ENCODE results near the gene SYNDIG1. TPM values are rescaled to one million over a fixed set of nuclear protein-coding genes. Genes with fewer than 3 reads are reported as not detected.
"Not testable (repeated sequence)": the region's sequence is repeated elsewhere in the genome, so short reads cannot be mapped to it uniquely, and the experiment has no call there.

Gene SYNDIG1
- total and polyA plus RNA-seq, 2 experiments from 2014 or later: 1.7 to 2.4 TPM

DNA sequence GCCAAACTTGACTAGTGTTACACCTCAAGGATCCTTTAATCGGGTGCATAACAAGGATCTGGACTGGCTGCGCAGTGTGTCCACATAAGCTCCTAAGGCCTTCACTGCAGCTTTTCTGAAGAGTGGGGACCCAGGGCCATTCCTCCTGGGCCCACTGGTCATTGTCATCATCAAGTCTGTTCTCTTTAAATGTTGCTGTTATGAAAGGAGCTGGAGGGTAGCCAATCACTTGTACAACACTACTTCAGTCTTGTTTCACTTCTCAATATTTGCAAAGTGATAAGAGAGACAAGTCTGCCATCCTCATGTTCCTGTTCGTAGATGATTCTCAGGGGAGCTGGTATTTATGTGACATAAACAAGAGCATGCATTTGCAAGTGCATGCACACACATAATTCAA, 149.8 kb downstream of the SYNDIG1 start:
- DNase-seq (ENCODE audit: low read depth in 1 of 2, low spot score in 1 of 2): no peak
- H3K4me1 ChIP-seq (ENCODE audit: low read depth): no peaks in the 10 kb centered on the region
- H3K4me3 ChIP-seq: no peak overlapping the region
- TF ChIP-seq, protein P1, sequence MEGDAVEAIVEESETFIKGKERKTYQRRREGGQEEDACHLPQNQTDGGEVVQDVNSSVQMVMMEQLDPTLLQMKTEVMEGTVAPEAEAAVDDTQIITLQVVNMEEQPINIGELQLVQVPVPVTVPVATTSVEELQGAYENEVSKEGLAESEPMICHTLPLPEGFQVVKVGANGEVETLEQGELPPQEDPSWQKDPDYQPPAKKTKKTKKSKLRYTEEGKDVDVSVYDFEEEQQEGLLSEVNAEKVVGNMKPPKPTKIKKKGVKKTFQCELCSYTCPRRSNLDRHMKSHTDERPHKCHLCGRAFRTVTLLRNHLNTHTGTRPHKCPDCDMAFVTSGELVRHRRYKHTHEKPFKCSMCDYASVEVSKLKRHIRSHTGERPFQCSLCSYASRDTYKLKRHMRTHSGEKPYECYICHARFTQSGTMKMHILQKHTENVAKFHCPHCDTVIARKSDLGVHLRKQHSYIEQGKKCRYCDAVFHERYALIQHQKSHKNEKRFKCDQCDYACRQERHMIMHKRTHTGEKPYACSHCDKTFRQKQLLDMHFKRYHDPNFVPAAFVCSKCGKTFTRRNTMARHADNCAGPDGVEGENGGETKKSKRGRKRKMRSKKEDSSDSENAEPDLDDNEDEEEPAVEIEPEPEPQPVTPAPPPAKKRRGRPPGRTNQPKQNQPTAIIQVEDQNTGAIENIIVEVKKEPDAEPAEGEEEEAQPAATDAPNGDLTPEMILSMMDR (IDR thresholded peaks at IDR 0.05; ENCODE audit: low read depth, low read length): no peak
- H3K27me3 ChIP-seq: peaks cover 8% of the 10 kb centered on the region
- no peaks in the 10 kb centered on the region for H3K36me3 ChIP-seq
- H3K27ac ChIP-seq: no peak overlapping the region
- H3K9me3 ChIP-seq (ENCODE audit: low read depth): no peaks in the 10 kb centered on the region

DNA sequence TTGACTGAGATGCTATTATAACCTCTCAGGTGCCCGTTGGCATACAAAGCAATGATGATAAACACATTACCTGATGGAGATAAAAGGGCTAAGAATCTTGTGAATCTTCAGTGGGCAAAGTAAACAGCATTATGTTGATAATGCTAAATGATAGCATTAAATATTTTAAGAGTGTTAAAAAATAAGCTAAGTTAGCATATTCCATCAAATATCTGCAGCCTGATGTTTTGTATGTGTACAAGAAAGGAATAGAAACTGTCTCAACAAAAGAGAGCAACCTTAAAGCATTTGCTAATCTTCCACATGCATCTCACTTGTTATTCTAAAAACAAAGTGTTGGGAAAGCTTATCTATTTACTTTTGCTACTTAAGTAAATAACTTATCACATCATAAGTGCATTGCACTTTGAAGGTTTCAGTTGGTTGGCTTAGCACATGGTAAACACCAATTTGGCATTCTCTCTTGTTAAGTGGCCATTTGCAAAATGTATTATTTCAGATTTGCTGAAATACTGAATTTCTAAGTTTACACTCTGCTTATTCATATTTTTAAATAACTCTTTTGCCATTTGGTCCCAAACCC, 151.6 kb downstream of the SYNDIG1 start:
- Histone ChIP-seq H3K4me3 (no peak overlapping the region), H3K27me3 (peaks cover 8% of the 10 kb centered on the region), H3K36me3 (no peaks in the 10 kb centered on the region), H3K9me3 (ENCODE audit: low read depth) (no peaks in the 10 kb centered on the region), H3K4me1 (ENCODE audit: low read depth) (no peaks in the 10 kb centered on the region), H3K27ac (no peak overlapping the region)
- TF ChIP-seq, protein P1 (IDR thresholded peaks at IDR 0.05; ENCODE audit: low read depth, low read length): no peak
- DNase-seq (ENCODE audit: low read depth in 1 of 2, low spot score in 1 of 2): no peak

DNA sequence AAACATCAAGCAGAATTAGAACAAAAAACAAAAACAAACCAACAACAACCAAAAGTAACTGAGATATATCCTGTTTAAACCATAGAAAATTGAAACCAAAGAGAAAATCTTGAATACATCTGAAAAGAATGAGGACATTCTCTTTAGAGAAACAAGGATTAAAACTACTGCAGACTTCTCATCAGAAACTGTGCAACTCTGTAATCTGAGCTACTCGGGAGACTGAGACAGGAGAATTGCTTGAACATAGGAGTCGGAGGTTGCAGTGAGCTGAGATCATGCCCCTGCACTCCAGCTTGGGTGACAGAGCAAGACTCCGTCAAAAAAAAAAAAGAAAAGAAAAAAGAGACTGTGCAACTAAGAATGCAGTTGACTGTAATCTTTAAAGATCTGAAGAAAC, 153.4 kb downstream of the SYNDIG1 start:
- Histone ChIP-seq H3K4me1 (ENCODE audit: low read depth) (no peaks in the 10 kb centered on the region), H3K4me3 (no peak overlapping the region), H3K27ac (no peak overlapping the region), H3K27me3 (no peaks in the 10 kb centered on the region), H3K9me3 (ENCODE audit: low read depth) (no peaks in the 10 kb centered on the region), H3K36me3 (no peaks in the 10 kb centered on the region)
- TF ChIP-seq, protein P1 (IDR thresholded peaks at IDR 0.05; ENCODE audit: low read depth, low read length): no peak
- DNase-seq (ENCODE audit: low read depth in 1 of 2, low spot score in 1 of 2): no peak

DNA sequence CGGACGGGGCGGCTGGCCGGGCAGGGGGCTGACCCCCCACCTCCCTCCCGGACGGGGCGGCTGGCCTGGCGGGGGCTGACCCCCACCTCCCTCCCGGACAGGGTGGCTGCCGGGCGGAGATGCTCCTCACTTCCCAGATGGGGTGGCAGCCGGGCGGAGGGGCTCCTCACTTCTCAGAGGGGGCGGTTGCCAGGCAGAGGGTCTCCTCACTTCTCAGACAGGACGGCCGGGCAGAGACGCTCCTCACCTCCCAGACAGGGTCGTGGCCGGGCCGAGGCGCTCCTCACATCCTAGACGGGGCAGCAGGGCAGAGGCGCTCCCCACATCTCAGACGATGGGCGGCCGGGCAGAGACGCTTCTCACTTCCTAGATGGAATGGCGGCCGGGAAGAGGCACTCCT, 156.7 kb downstream of the SYNDIG1 start:
- not testable (repeated sequence) for H3K36me3 ChIP-seq; H3K4me3 ChIP-seq; H3K27ac ChIP-seq; H3K9me3 ChIP-seq (ENCODE audit: low read depth); DNase-seq (ENCODE audit: low read depth in 1 of 2, low spot score in 1 of 2); H3K4me1 ChIP-seq (ENCODE audit: low read depth); H3K27me3 ChIP-seq

DNA sequence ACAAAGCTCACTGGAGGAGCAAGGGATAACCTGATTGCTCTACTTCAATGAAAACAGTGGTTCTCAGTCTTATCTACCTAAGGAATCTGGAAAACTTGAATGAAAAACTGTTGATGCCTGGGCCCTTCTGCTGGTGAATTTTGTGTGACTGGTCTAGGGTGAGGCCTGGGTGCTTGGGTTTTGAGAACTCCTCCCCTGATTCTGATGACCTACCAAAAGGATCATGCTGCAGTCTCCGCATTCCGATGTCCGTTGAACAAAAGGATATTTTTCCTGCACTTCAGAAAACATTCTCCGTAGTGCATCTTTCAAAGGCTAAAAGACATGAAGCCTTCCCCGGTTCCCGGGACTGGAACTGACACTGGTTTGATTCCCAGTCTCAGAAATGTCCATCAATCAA, 157.9 kb downstream of the SYNDIG1 start:
- no peaks in the 10 kb centered on the region for H3K36me3 ChIP-seq
- no peaks in the 10 kb centered on the region for H3K27me3 ChIP-seq
- no peak overlapping the region for H3K27ac ChIP-seq
- TF ChIP-seq, protein P1 (IDR thresholded peaks at IDR 0.05; ENCODE audit: low read depth, low read length): no peak
- no peak overlapping the region for H3K4me3 ChIP-seq
- DNase-seq (ENCODE audit: low read depth in 1 of 2, low spot score in 1 of 2): no peak
- H3K9me3 ChIP-seq (ENCODE audit: low read depth): no peaks in the 10 kb centered on the region
- H3K4me1 ChIP-seq (ENCODE audit: low read depth): peaks cover 5% of the 10 kb centered on the region

DNA sequence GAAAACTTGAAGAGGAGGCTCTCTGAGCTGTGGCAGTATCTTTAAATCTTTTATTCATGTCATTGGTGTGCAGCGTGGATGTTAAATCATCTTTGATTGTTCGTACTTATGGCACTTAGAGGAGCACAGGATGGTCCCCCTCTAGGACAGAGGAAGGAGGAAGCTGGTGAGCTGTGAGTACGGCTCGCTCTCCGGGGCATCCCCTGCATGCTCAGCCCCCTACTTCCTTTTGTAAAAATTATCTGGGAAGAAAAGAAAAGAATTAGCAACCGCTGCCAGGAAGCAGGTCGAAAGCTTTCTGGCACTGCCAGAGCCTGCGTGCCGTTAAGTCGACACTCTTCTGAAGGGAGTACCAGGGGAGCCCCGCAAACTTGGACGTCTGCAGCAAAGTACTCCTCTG, 158.5 kb downstream of the SYNDIG1 start:
- no peak overlapping the region for H3K4me3 ChIP-seq
- DNase-seq (ENCODE audit: low read depth in 1 of 2, low spot score in 1 of 2): no peak
- H3K9me3 ChIP-seq (ENCODE audit: low read depth): no peaks in the 10 kb centered on the region
- no peaks in the 10 kb centered on the region for H3K27me3 ChIP-seq
- peaks cover 5% of the 10 kb centered on the region for H3K4me1 ChIP-seq (ENCODE audit: low read depth)
- no peak overlapping the region for H3K27ac ChIP-seq
- H3K36me3 ChIP-seq: no peaks in the 10 kb centered on the region
- TF ChIP-seq, protein P1 (IDR thresholded peaks at IDR 0.05; ENCODE audit: low read depth, low read length): no peak

Data from cardiac muscle cell (in vitro differentiated cells and primary cell).